Activated gamma-delta T cell (primary cell): Measurements from ENCODE around the gene MYO16.
"Not testable (repeated sequence)": the region's sequence is repeated elsewhere in the genome, so short reads cannot be mapped to it uniquely, and the experiment has no call there.

Experiments used
- DNase-seq: peaks from one replicate; lab custom pipeline; 2025; lab: John Stamatoyannopoulos, UW

Gene MYO16

GRCh38 chr13:108742701-108743451 is 113.5 kb downstream of the MYO16 start:
- DNase-seq, result no peak

DNA sequence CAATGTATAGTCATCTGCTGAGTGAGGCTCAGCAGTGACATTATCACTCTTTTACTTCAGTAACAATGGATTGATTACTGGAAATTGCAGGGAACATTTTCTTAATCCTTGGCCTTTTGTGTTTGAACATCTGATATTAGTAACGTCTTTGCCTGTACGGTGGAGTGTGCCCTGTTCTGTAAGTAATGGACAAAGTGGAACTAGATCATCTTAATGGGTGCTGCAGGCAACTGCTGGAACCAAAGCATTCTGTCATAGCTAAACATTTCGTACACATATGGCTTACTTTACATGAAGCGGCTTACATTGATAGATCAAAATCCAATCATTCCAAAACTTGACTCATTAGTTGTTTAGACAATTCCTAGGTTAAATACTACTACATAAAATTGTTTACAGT is 114.1 kb downstream of the MYO16 start:
- no peak for DNase-seq

DNA sequence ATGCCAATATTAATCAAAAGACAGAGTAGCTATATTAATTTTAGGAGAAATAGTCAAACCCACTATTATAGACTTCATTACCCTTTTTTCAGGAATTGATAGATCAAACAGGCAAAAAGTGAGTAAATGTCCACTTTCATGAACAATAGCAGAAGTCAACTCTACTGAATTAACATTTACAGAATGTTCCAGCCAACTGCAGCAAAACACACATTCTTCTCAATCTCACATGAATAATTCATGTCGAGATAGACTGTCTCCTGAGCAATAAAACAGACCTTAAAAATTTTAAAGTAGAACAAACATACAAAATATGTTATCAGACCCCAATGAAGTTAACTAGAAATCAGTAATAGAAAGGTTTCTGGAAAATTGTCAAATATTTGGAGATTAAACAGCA is 118.4 kb downstream of the MYO16 start:
- DNase-seq, result no peak

- DNase-seq, result no peak
These were observed 122.9 kb downstream of the MYO16 start for GRCh38 chr13:108752276-108752675.

GRCh38 chr13:108755083-108755482 is 125.7 kb downstream of the MYO16 start:
- DNase-seq, result no peak

- DNase-seq, result no peak
These were observed 130.7 kb downstream of the MYO16 start for GRCh38 chr13:108760129-108760528.

GRCh38 chr13:108760541-108760940 is 131.1 kb downstream of the MYO16 start:
- no peak for DNase-seq

DNA sequence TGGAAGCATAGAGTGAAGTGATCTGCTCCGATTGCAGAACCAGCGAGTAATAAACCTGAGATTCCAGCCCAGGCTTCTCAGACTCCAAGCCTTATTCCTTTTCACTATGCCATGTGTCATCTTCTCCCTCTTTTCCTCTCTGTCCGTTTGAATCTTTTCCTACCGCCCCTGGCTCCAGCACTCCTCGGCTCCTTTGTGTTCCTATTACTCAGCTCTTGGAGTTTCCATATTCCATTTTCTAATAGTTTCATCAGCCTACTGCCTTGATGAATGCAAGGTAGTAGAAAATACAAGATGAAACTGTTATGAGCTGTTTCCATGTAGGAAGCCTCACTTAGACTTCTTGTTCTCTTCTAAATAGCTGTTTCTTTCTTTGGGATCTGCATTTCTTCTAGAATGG is 138.6 kb downstream of the MYO16 start:
- DNase-seq, result no peak

- no peak for DNase-seq
These were observed 140.0 kb downstream of the MYO16 start for GRCh38 chr13:108769213-108770070.

DNA sequence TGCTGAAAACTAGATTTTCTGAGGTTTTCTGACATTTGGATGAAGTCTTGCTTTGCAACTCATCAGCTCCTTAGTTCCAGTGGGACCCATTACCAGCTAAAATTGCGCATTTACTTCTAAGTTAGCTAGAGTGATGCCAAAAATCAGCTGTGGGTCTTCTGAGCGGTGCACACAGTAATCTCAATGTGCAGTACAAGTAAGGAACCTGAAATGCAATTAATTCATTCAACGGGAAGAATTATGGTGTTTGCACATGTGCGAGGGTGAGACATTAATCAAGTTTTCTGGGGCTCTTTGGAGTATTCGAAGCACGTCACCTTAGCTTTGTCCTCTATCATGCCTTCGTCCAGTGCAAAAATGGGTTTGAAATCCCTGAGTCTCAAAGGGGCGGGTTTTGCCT is 146.2 kb downstream of the MYO16 start:
- no peak for DNase-seq

GRCh38 chr13:108776650-108777049 is 147.2 kb downstream of the MYO16 start:
- DNase-seq, result no peak

GRCh38 chr13:108777421-108778420 is 148.3 kb downstream of the MYO16 start:
- DNase-seq, result no peak

DNA sequence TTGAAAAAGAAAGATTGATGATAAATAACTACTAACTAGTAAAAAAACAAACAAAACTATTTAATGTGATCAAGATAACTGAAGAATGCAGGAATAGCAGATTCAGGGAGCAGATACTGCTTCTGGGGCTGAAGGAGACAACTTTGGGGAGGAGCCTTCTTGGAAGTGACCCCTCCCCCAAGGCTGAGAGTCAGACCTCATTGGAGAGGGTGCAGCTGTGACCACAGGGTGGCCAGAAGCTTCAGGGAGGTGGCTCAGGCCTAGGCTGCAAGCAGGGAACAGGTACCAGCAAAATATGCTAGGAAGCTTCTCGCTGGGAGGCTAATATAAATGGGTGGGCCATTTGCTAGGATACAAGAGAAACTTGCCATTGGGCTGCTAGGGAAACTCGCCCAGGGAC is 149.9 kb downstream of the MYO16 start:
- DNase-seq, result no peak

- no peak for DNase-seq
These were observed 151.3 kb downstream of the MYO16 start for GRCh38 chr13:108780706-108781105.

- DNase-seq, result no peak
These were observed 151.9 kb downstream of the MYO16 start for GRCh38 chr13:108781312-108781711.

DNA sequence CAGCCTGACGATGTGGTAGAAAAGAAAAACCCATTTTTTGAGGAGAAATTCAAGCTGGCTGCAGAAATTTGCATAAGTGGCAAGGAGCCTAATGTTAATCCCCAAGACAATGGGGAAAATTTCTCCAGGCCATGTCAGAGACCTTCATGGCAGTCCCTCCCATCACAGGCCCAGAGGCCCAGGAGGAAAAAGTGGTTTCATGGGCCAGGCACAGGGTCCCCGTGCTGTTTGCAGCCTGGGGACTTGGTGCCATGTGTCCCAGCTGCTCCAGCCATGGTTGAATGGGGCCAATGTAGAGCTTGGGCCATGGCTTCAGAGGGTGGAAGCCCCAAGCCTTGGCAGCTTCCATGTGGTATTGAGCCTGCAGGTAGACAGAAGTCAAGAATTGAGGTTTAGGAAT is 153.1 kb downstream of the MYO16 start:
- not testable (repeated sequence) for DNase-seq

DNA sequence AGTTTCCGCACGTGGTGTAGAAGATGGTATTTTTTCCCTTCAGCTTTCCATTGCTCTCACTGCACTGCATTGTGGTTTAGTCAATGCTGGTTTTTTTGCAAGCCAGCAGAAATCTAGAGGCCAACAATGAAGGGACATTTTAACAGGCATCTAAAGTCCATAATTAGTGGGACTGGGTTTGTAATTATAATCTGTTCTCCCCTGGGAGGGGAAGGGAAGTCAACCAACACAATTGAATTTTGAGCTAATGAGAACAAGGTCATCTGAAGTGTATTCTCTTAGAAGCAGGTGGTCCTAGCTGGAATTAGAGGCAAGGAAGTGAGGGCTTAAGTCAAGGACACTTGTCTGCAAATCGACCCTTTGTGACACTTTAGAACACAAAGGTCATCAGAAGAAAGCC is 156.4 kb downstream of the MYO16 start:
- no peak for DNase-seq

GRCh38 chr13:108786456-108787200 is 157.2 kb downstream of the MYO16 start:
- DNase-seq, result no peak

GRCh38 chr13:108787700-108788414 is 158.4 kb downstream of the MYO16 start:
- no peak for DNase-seq

DNA sequence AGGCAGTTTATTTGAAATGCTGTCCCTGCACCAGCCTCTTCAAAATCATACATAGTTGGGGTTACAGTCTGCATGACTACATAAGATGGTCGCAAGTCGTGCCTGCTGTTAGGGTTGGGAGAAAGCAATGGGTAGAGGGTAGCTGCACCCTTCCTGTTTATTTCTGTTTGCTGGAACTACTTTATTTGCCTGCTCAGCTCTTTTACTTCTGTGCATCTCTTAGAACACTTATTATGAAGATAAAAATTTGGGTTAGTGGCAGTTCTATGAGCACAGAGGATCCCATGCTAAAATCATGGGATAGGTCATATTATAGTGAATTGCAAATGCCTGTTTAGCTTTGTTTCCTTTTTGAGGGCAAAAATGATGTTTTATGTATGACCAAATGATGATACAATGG is 160.1 kb downstream of the MYO16 start:
- no peak for DNase-seq

DNA sequence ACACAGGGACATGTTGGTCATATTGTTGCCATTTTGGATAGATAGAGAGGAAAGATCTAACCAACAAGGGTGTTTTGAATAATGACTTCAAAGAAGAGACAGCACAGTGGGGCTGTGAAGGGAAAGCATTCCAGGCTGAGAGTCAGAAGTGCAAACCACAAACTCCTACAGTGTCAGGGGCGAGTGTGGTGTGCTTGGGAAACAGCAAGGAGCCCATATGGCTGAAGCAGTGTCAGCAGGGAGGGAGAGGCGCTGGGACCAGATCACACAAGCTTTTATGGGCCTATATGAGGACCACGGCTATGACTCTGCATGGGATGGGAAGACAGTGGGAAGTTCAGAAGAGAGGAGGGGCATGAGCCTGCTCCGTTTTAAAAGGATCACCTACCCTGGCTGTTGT is 166.4 kb downstream of the MYO16 start:
- DNase-seq, result no peak
